A549 (cell line): ENCODE results near the gene SLC7A6OS. TPM values are rescaled to one million over a fixed set of nuclear protein-coding genes. Genes with fewer than 3 reads are reported as not detected.

Experiments used
- ATAC-seq, 2 experiments: fragments of 200-7000 bp in 1 of 2; fragments of >200 bp in 1 of 2; cut with Nextera tagmentation in 1 of 2; cut with Tn5 transposase in 1 of 2; 3 replicates each; pipeline versions ENCODE4 v1.8.0 to v1.9.1; 2018 to 2020; ENCODE audit warnings: mild to moderate bottlenecking in 1 of 2, moderate library complexity in 1 of 2
- CTCF ChIA-PET: fragments of 300-600 bp; sonication (Branson Sonifier 250); formaldehyde crosslinking; extraction: SDS; loops from one replicate; lab custom pipeline; 2021; ENCODE audit warnings: antibody characterized with exemption, inconsistent platforms; lab: Yijun Ruan, JAX
- POLR2A ChIA-PET: fragments of 350-600 bp; formaldehyde crosslinking; extraction: SDS; loops from one replicate; lab custom pipeline; 2021; ENCODE audit warnings: antibody characterized with exemption, inconsistent platforms; lab: Yijun Ruan, JAX
- DNase-seq, 2 experiments: peaks; one replicate each; pipeline versions ENCODE4 v3.0.0 to v3.0.0-alpha.2; 2011 to 2016; ENCODE audit warnings: low read depth in 1 of 2, low spot score in 1 of 2
- FAIRE-seq: peaks from 2 replicates; lab custom pipeline; 2011; peaks lifted over from hg19 to GRCh38; lab: Jason Lieb, UNC
- H3K27ac ChIP-seq, 2 experiments: fragments of >200 bp; sonication (Bioruptor Twin); formaldehyde crosslinking; 3 replicates each; pipeline ENCODE4 v1.5.1; 2016 to 2017
- H3K4me1 ChIP-seq: fragments of >200 bp; sonication (Bioruptor Twin); formaldehyde crosslinking; 3 replicates; pipeline ENCODE4 v1.6.1; 2016
- H3K4me2 ChIP-seq: fragments of >200 bp; sonication (Bioruptor Twin); formaldehyde crosslinking; 3 replicates; pipeline ENCODE4 v1.6.1; 2016
- H3K4me3 ChIP-seq: fragments of >200 bp; sonication (Bioruptor Twin); formaldehyde crosslinking; 3 replicates; pipeline ENCODE4 v1.5.1; 2016
- H3K9me3 ChIP-seq: fragments of >200 bp; sonication (Bioruptor Twin); formaldehyde crosslinking; 3 replicates; pipeline ENCODE4 v1.6.1; 2016
- BCL3 ChIP-seq: fragments of >200 bp; sonication (Bioruptor Twin); formaldehyde crosslinking; IDR thresholded peaks from 3 replicates; pipeline ENCODE4 v1.6.1; 2016
- CBX2 ChIP-seq: fragments of 200-600 bp; sonication (generic); IDR thresholded peaks from 2 replicates; pipeline ENCODE4 v1.6.1; 2016; ENCODE audit warnings: low read depth, mild to moderate bottlenecking, borderline replicate concordance
- CBX8 ChIP-seq: fragments of 200-600 bp; sonication (generic); IDR thresholded peaks from 2 replicates; pipeline ENCODE4 v1.6.1; 2016
- CEBPB ChIP-seq, 2 experiments: fragments of >200 bp in 1 of 2; sonication (Bioruptor Twin) in 1 of 2; formaldehyde crosslinking in 1 of 2; IDR thresholded peaks; 2 replicates each; pipeline ENCODE4 v1.6.1; 2012 to 2016
- EHMT2 ChIP-seq: fragments of 200-600 bp; sonication (generic); IDR thresholded peaks from 2 replicates; pipeline ENCODE4 v1.6.1; 2016; ENCODE audit warnings: antibody characterized with exemption, low read depth, mild to moderate bottlenecking, moderate library complexity
- ELK1 ChIP-seq: fragments of 150-350 bp; IDR thresholded peaks from 2 replicates; pipeline ENCODE4 v1.6.1; 2014; ENCODE audit warnings: low read depth, mild to moderate bottlenecking, low read length
- HEYL ChIP-seq: fragments of 250-450 bp; sonication (Bioruptor Pico); IDR thresholded peaks from 2 replicates; pipeline ENCODE4 v1.8.0; 2021; ENCODE audit warnings: mild to moderate bottlenecking, moderate library complexity
- HOXA7 ChIP-seq: fragments of 250-450 bp; sonication (Bioruptor Pico); IDR thresholded peaks from 2 replicates; pipeline ENCODE4 v1.5.0; 2020; ENCODE audit warnings: mild to moderate bottlenecking, moderate library complexity
- HOXB13 ChIP-seq: fragments of 250-450 bp; sonication (Bioruptor Pico); IDR thresholded peaks from 2 replicates; pipeline ENCODE4 v1.5.0; 2020; ENCODE audit warnings: low read depth, mild to moderate bottlenecking, moderate library complexity
- HOXB5 ChIP-seq: fragments of 250-450 bp; sonication (Bioruptor Pico); IDR thresholded peaks from 2 replicates; pipeline ENCODE4 v1.5.0; 2020; ENCODE audit warnings: mild to moderate bottlenecking, moderate library complexity
- KDM1A ChIP-seq: fragments of 200-600 bp; sonication (generic); IDR thresholded peaks from 2 replicates; pipeline ENCODE4 v1.6.1; 2016; ENCODE audit warnings: low read depth, mild to moderate bottlenecking
- PHF8 ChIP-seq: fragments of 200-600 bp; sonication (generic); IDR thresholded peaks from 2 replicates; pipeline ENCODE4 v1.6.1; 2016; ENCODE audit warnings: low read depth, mild to moderate bottlenecking, antibody characterized with exemption, moderate library complexity, borderline replicate concordance
- POLR2AphosphoS2 ChIP-seq: conservative IDR thresholded peaks from 2 replicates; pipeline ENCODE4 v1.6.1; 2012; ENCODE audit warnings: low read length, improper control_type of control experiment, inconsistent platforms
- RARB ChIP-seq: fragments of 250-450 bp; sonication (Bioruptor Pico); IDR thresholded peaks from 2 replicates; pipeline ENCODE4 v1.8.0; 2021; ENCODE audit warnings: mild to moderate bottlenecking, moderate library complexity
- REST ChIP-seq: fragments of 200-600 bp; sonication (generic); IDR thresholded peaks from 2 replicates; pipeline ENCODE4 v1.6.1; 2016; ENCODE audit warnings: antibody characterized with exemption, mild to moderate bottlenecking, moderate library complexity
- SMC3 ChIP-seq: fragments of >200 bp; sonication (Bioruptor Twin); formaldehyde crosslinking; IDR thresholded peaks from 3 replicates; pipeline ENCODE4 v1.6.1; 2018; ENCODE audit warnings: inconsistent platforms
- WGBS: methylation state at CpG from one replicate; pipeline ENCODE4 v1.1.6; 2017; ENCODE audit errors: missing lambda C conversion rate; 5-methylcytosine and 5-hydroxymethylcytosine counted together
- polyA plus RNA-seq, 4 experiments: library from polyadenylated mRNA; depleted of rRNA in 3 of 4; stranded (reverse); fragments of >200 nt; fragmentation: RNase III in 1 of 4; extraction: RNeasy Plus Mini Kit Qiagen cat#74134 plus additional on column Dnase treatment in 1 of 4; gene quantifications; 2 replicates in 3 of 4; 3 replicates in 1 of 4; pipeline ENCODE4 v1.2.3, GENCODE V29; 2011 to 2017
- TF ChIP-seq, protein P1 (sequence below): fragments of >200 bp; sonication (Bioruptor Twin); formaldehyde crosslinking; IDR thresholded peaks from 2 replicates; pipeline ENCODE4 v1.6.1; 2016
- TF ChIP-seq, protein P2 (sequence below): fragments of >200 bp; sonication (Bioruptor Twin); formaldehyde crosslinking; IDR thresholded peaks from 3 replicates; pipeline ENCODE4 v1.5.1; 2016
- TF ChIP-seq, protein P3 (sequence below): IDR thresholded peaks from 2 replicates; pipeline ENCODE4 v1.6.1; 2012; ENCODE audit warnings: low read depth, borderline replicate concordance
- TF ChIP-seq, protein P4 (sequence below): fragments of 250-450 bp; sonication (Bioruptor Pico); IDR thresholded peaks from 2 replicates; pipeline ENCODE4 v1.5.0; 2020; ENCODE audit warnings: low read depth, mild to moderate bottlenecking, moderate library complexity

Gene SLC7A6OS
- polyA plus RNA-seq, 2 of the 4 experiments (the other 2 are of a cell fraction), result 10.4 to 11.9 TPM

DNA sequence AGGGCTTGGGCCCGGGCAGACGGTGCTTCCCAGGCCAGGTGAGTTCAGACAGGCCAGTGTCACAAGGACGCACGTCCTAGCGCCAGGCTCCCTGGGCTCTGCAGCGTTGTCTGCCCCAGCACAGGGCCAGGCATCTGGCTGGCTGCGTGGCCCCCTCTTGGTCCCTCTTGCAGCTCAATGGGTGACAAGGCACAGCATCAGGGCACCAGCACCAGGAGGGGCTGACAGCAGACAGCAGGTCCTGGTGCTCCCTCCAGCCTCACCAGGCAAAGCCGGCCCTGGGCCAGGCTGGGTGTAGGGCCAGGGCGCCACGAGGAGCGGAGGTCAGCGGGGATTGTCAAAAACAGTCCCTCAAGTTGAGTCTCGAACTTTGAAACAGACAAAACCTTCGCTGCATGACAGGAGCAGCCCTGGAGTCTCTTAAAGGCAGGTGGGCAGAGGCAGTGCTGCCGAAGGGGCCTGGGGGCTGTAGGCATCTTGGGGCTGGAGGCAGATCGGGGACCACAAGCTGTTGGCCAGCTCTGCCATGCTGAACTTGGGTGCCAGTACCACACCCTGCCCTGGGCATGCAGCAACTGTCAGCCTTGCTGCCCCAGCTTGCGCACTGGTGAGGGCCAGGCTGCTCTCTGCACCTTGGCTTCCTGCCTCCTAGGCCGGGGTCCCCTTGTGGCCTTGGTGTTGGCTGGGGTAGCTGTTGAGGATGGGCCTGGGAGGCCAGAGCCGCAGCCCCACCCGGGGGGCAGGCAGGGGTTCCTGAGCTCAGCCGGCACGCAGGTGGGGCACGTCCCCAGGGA lies 48.8 kb upstream of the SLC7A6OS start:
- POLR2A ChIA-PET, result no interaction called here
- WGBS, result 90% methylated on average over 16 of the region's 23 CpGs
- Histone ChIP-seq H3K4me2 (no peak overlapping the region), H3K9me3 (no peaks in the 10 kb centered on the region), H3K4me1 (no peaks in the 10 kb centered on the region), H3K4me3 (no peak overlapping the region), H3K27ac (no peak overlapping the region)
- ATAC-seq, result no peak
- CTCF ChIA-PET, result interaction anchor here (0.7 to 2.4 kb wide), 2 partner anchors 13 to 15 kb away, joined by 4 to 5 read pairs; no protein-coding TSS in a partner anchor
- no peak for DNase-seq
- no peak for TF ChIP-seq POLR2AphosphoS2
- no peak for TF ChIP-seq HEYL (CRISPR knock-in tag)
- no peak for TF ChIP-seq HOXB5 (CRISPR knock-in tag)
- TF ChIP-seq SMC3, result no peak
- no peak for TF ChIP-seq CEBPB (IDR thresholded peaks at IDR 0.05)
- TF ChIP-seq HOXB13 (CRISPR knock-in tag), result no peak
- TF ChIP-seq KDM1A, result no peak
- no peak for TF ChIP-seq BCL3
- TF ChIP-seq, protein P1, sequence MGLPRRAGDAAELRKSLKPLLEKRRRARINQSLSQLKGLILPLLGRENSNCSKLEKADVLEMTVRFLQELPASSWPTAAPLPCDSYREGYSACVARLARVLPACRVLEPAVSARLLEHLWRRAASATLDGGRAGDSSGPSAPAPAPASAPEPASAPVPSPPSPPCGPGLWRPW, result no peak
- no peak for TF ChIP-seq PHF8
- TF ChIP-seq, protein P2, sequence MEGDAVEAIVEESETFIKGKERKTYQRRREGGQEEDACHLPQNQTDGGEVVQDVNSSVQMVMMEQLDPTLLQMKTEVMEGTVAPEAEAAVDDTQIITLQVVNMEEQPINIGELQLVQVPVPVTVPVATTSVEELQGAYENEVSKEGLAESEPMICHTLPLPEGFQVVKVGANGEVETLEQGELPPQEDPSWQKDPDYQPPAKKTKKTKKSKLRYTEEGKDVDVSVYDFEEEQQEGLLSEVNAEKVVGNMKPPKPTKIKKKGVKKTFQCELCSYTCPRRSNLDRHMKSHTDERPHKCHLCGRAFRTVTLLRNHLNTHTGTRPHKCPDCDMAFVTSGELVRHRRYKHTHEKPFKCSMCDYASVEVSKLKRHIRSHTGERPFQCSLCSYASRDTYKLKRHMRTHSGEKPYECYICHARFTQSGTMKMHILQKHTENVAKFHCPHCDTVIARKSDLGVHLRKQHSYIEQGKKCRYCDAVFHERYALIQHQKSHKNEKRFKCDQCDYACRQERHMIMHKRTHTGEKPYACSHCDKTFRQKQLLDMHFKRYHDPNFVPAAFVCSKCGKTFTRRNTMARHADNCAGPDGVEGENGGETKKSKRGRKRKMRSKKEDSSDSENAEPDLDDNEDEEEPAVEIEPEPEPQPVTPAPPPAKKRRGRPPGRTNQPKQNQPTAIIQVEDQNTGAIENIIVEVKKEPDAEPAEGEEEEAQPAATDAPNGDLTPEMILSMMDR, result no peak
- no peak for TF ChIP-seq HOXA7 (CRISPR knock-in tag)
- no peak for TF ChIP-seq REST
- TF ChIP-seq, protein P3, sequence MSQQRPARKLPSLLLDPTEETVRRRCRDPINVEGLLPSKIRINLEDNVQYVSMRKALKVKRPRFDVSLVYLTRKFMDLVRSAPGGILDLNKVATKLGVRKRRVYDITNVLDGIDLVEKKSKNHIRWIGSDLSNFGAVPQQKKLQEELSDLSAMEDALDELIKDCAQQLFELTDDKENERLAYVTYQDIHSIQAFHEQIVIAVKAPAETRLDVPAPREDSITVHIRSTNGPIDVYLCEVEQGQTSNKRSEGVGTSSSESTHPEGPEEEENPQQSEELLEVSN, result no peak
- TF ChIP-seq EHMT2, result no peak
- FAIRE-seq, result no peak

DNA sequence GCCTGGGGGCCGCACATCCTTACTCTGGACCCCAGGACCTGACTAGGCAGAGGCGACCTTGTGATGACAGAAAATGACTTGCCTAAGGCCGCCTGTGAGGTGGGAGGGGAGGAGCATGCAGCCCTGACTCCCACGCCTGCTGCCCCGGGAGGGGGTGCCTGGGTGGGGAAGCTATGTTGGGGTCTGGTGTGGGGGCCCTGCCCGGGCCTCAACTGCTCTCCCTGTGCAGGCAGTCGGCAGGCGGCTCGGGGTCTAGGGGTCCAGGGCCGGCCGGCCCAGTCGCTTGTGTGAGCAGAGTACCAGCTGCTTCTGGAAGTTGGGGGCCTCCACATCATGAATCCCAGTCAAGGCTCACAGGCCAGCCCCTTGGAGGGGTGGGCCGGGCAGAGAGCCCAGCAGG lies 48.2 kb upstream of the SLC7A6OS start:
- H3K4me2 ChIP-seq, result no peak overlapping the region
- no peak overlapping the region for H3K4me3 ChIP-seq
- ATAC-seq (no peak), DNase-seq (no peak), FAIRE-seq (no peak)
- no peaks in the 10 kb centered on the region for H3K4me1 ChIP-seq
- POLR2A ChIA-PET, result no interaction called here
- no peaks in the 10 kb centered on the region for H3K9me3 ChIP-seq
- no peak overlapping the region for H3K27ac ChIP-seq
- WGBS, result 95% methylated on average over 4 of the region's 13 CpGs
- CTCF ChIA-PET, result interaction anchor here (1.1 to 2.4 kb wide), 2 partner anchors 14 to 30 kb away, joined by 3 to 5 read pairs; no protein-coding TSS in a partner anchor
- TF ChIP-seq ELK1, result no peak
- TF ChIP-seq, protein P4, sequence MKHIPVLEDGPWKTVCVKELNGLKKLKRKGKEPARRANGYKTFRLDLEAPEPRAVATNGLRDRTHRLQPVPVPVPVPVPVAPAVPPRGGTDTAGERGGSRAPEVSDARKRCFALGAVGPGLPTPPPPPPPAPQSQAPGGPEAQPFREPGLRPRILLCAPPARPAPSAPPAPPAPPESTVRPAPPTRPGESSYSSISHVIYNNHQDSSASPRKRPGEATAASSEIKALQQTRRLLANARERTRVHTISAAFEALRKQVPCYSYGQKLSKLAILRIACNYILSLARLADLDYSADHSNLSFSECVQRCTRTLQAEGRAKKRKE, result no peak
- TF ChIP-seq, protein P2, result no peak
- TF ChIP-seq CBX8, result no peak
- TF ChIP-seq POLR2AphosphoS2, result no peak
- TF ChIP-seq EHMT2, result no peak
- no peak for TF ChIP-seq RARB (CRISPR knock-in tag)
- TF ChIP-seq, protein P1, result no peak
- no peak for TF ChIP-seq CBX2
